ENCODE results near the gene NHSL2. TPM values are rescaled to one million over a fixed set of nuclear protein-coding genes. Genes with fewer than 3 reads are reported as not detected.

The NHSL2 gene
- total and polyA plus RNA-seq, 10 donors: 0.24 to 20.8 (median 10.1) TPM

GRCh38 chrX:72088761-72089160 is 178.1 kb downstream of the NHSL2 start:
- Histone ChIP-seq H3K9me3 (no peaks in the 10 kb centered on the region), H3K27ac (no peak overlapping the region), H3K4me3 (no peak overlapping the region), H3K36me3 (no peaks in the 10 kb centered on the region), H3K4me1 (no peaks in the 10 kb centered on the region), H3K27me3 (replicated peaks in 1 of 7) (no peaks in the 10 kb centered on the region)
- 59 to 89% (median 78%) methylated on average over 6 of the region's 6 CpGs for WGBS, 5 donors
- TF ChIP-seq POLR2AphosphoS5 (IDR thresholded peaks at IDR 0.05): no peak
- TF ChIP-seq CTCF (IDR thresholded peaks at IDR 0.05 in 8 of 11, conservative IDR thresholded peaks at IDR 0.05 in 3 of 11): no peak
- no peak for TF ChIP-seq POLR2A (IDR thresholded peaks at IDR 0.05)
- no peak for DNase-seq
- intact Hi-C loops (cut with DNase I; ENCODE audit: low total_unique reads): no loop called here

- TF ChIP-seq POLR2A (IDR thresholded peaks at IDR 0.05) (no peak), CTCF (IDR thresholded peaks at IDR 0.05 in 8 of 11, conservative IDR thresholded peaks at IDR 0.05 in 3 of 11) (no peak), POLR2AphosphoS5 (IDR thresholded peaks at IDR 0.05) (no peak)
- intact Hi-C loops (cut with DNase I; ENCODE audit: low total_unique reads): no loop called here
- H3K4me3 ChIP-seq: no peak overlapping the region
- H3K9me3 ChIP-seq: no peaks in the 10 kb centered on the region
- H3K36me3 ChIP-seq: no peaks in the 10 kb centered on the region
- no peaks in the 10 kb centered on the region for H3K4me1 ChIP-seq
- WGBS, 5 donors: 65 to 89% (median 80%) methylated on average over 3 of the region's 3 CpGs
- no peak for DNase-seq
- no peaks in the 10 kb centered on the region for H3K27me3 ChIP-seq (replicated peaks in 1 of 7)
- H3K27ac ChIP-seq: no peak overlapping the region
These were observed 178.6 kb downstream of the NHSL2 start for GRCh38 chrX:72089254-72089653.

GRCh38 chrX:72094894-72095293 is 184.2 kb downstream of the NHSL2 start:
- TF ChIP-seq POLR2A (IDR thresholded peaks at IDR 0.05) (no peak), POLR2AphosphoS5 (IDR thresholded peaks at IDR 0.05) (no peak), CTCF (IDR thresholded peaks at IDR 0.05 in 8 of 11, conservative IDR thresholded peaks at IDR 0.05 in 3 of 11) (no peak)
- 18 to 34% (median 22%) methylated on average over 4 of the region's 4 CpGs for WGBS, 5 donors
- Histone ChIP-seq H3K4me3 (no peak overlapping the region), H3K9me3 (no peaks in the 10 kb centered on the region), H3K27me3 (replicated peaks in 1 of 7) (peaks cover 0 to under 1% (median 0%) of the 10 kb centered on the region in 7 donors), H3K36me3 (no peaks in the 10 kb centered on the region), H3K27ac (peak overlapping the region in 1 of 8 donors; percentile 17), H3K4me1 (peaks cover 0 to 42% (median 8%) of the 10 kb centered on the region in 6 donors)
- peak; percentile 84 for DNase-seq
- intact Hi-C loops (cut with DNase I; ENCODE audit: low total_unique reads): no loop called here

- intact Hi-C loops (cut with DNase I; ENCODE audit: low total_unique reads): no loop called here
- WGBS, 5 donors: 30 to 54% (median 45%) methylated on average over 1 to 2 of the region's 2 CpGs
- H3K27ac ChIP-seq: peak overlapping the region in 1 of 8 donors; percentile 17
- peaks cover 0 to 46% (median 13%) of the 10 kb centered on the region in 6 donors for H3K4me1 ChIP-seq
- H3K9me3 ChIP-seq: no peaks in the 10 kb centered on the region
- H3K36me3 ChIP-seq: no peaks in the 10 kb centered on the region
- H3K27me3 ChIP-seq (replicated peaks in 1 of 7): peaks cover 0 to 5% (median 0%) of the 10 kb centered on the region in 7 donors
- TF ChIP-seq CTCF (IDR thresholded peaks at IDR 0.05 in 8 of 11, conservative IDR thresholded peaks at IDR 0.05 in 3 of 11) (no peak), POLR2AphosphoS5 (IDR thresholded peaks at IDR 0.05) (no peak), POLR2A (IDR thresholded peaks at IDR 0.05) (no peak)
- no peak for DNase-seq
- H3K4me3 ChIP-seq: no peak overlapping the region
These were observed 184.7 kb downstream of the NHSL2 start for GRCh38 chrX:72095370-72095769.

Data from spleen (tissue), 11 donors.